H9 (cell line): Measurements from ENCODE around the gene BAG3. TPM values are rescaled to one million over a fixed set of nuclear protein-coding genes. Genes with fewer than 3 reads are reported as not detected.

Source experiments
- DNase-seq: peaks from one replicate; pipeline ENCODE4 v3.0.0-alpha.2; 2017
- H2AFZ ChIP-seq: one replicate; pipeline ENCODE4 v1.6.1; 2013; ENCODE audit warnings: mild to moderate bottlenecking, low read length, control low read depth, moderate library complexity
- H2AK5ac ChIP-seq: 2 replicates; pipeline ENCODE4 v1.6.1; 2013; ENCODE audit warnings: low read length, control low read depth, mixed read lengths; ENCODE audit not compliant: insufficient read length
- H2BK120ac ChIP-seq: one replicate; pipeline ENCODE4 v1.6.1; 2013; ENCODE audit warnings: low read depth, mild to moderate bottlenecking, low read length, control low read depth, inconsistent platforms; ENCODE audit not compliant: poor library complexity, severe bottlenecking
- H2BK12ac ChIP-seq: 2 replicates; pipeline ENCODE4 v1.6.1; 2013; ENCODE audit warnings: low read length, control low read depth, mixed read lengths, low read depth; ENCODE audit not compliant: insufficient read length
- H2BK15ac ChIP-seq: 2 replicates; pipeline ENCODE4 v1.6.1; 2013; ENCODE audit warnings: low read depth, low read length, control low read depth
- H2BK20ac ChIP-seq: one replicate; pipeline ENCODE4 v1.6.1; 2013; ENCODE audit warnings: low read depth, mild to moderate bottlenecking, low read length, control low read depth, inconsistent platforms; ENCODE audit not compliant: poor library complexity, severe bottlenecking
- H2BK5ac ChIP-seq: 2 replicates; pipeline ENCODE4 v1.6.1; 2013; ENCODE audit warnings: low read length, control low read depth, mixed read lengths; ENCODE audit not compliant: insufficient read length
- H3K14ac ChIP-seq: 2 replicates; pipeline ENCODE4 v1.6.1; 2013; ENCODE audit warnings: low read length, control low read depth; ENCODE audit not compliant: insufficient read depth
- H3K18ac ChIP-seq: 2 replicates; pipeline ENCODE4 v1.6.1; 2013; ENCODE audit warnings: low read depth, mild to moderate bottlenecking, mixed read lengths, low read length, control low read depth; ENCODE audit not compliant: insufficient read length
- H3K23ac ChIP-seq: 2 replicates; pipeline ENCODE4 v1.6.1; 2013; ENCODE audit warnings: low read length, control low read depth, mixed read lengths, low read depth; ENCODE audit not compliant: insufficient read length
- H3K23me2 ChIP-seq: 2 replicates; pipeline ENCODE4 v1.6.1; 2013; ENCODE audit warnings: low read depth, mild to moderate bottlenecking, mixed read lengths, low read length, control low read depth; ENCODE audit not compliant: insufficient read length, poor library complexity, severe bottlenecking
- H3K27ac ChIP-seq: 2 replicates; pipeline ENCODE4 v1.5.1; 2013; ENCODE audit warnings: low read length, control low read depth, mixed read lengths, low read depth; ENCODE audit not compliant: insufficient read length
- H3K27me3 ChIP-seq: 2 replicates; pipeline ENCODE4 v1.6.1; 2013; ENCODE audit warnings: low read length, control low read depth, inconsistent platforms; ENCODE audit not compliant: insufficient read depth
- H3K4ac ChIP-seq: 2 replicates; pipeline ENCODE4 v1.6.1; 2013; ENCODE audit warnings: low read depth, mild to moderate bottlenecking, control low read depth, inconsistent platforms, low read length, moderate library complexity
- H3K4me1 ChIP-seq: 2 replicates; pipeline ENCODE4 v1.6.1; 2013; ENCODE audit warnings: low read length, control low read depth, inconsistent platforms; ENCODE audit not compliant: insufficient read depth
- H3K4me2 ChIP-seq: 2 replicates; pipeline ENCODE4 v1.6.1; 2013; ENCODE audit warnings: low read length, control low read depth, mixed read lengths; ENCODE audit not compliant: insufficient read length, insufficient read depth
- H3K56ac ChIP-seq: 2 replicates; pipeline ENCODE4 v1.6.1; 2013; ENCODE audit warnings: low read depth, mild to moderate bottlenecking, mixed read lengths, low read length, control low read depth; ENCODE audit not compliant: insufficient read length
- H3K79me1 ChIP-seq: 2 replicates; pipeline ENCODE4 v1.6.1; 2013; ENCODE audit warnings: low read depth, mild to moderate bottlenecking, moderate library complexity, low read length, control low read depth, inconsistent platforms; ENCODE audit not compliant: insufficient read depth, poor library complexity, severe bottlenecking
- H3K79me2 ChIP-seq: 2 replicates; pipeline ENCODE4 v1.6.1; 2013; ENCODE audit warnings: low read length, control low read depth, inconsistent platforms; ENCODE audit not compliant: insufficient read depth
- H3K9ac ChIP-seq: 2 replicates; pipeline ENCODE4 v1.6.1; 2013; ENCODE audit warnings: low read length, control low read depth, mixed read lengths; ENCODE audit not compliant: insufficient read length; ENCODE audit errors: extremely low read depth
- H3K9me3 ChIP-seq: one replicate; pipeline ENCODE4 v1.6.1; 2013; ENCODE audit warnings: low read depth, low read length, inconsistent platforms; ENCODE audit not compliant: control insufficient read depth
- H3T11ph ChIP-seq: one replicate; pipeline ENCODE4 v1.6.1; 2013; ENCODE audit warnings: mild to moderate bottlenecking, low read length, control low read depth, inconsistent platforms
- H4K20me1 ChIP-seq: one replicate; pipeline ENCODE4 v1.6.1; 2013; ENCODE audit not compliant: control insufficient read depth, insufficient read length, insufficient read depth
- H4K5ac ChIP-seq: 2 replicates; pipeline ENCODE4 v1.6.1; 2013; ENCODE audit warnings: low read depth, mild to moderate bottlenecking, mixed read lengths, low read length, control low read depth; ENCODE audit not compliant: insufficient read length
- H4K8ac ChIP-seq: replicated peaks from 2 replicates; pipeline ENCODE4 v1.6.1; 2013; ENCODE audit warnings: low read length, control low read depth, mixed read lengths, low read depth; ENCODE audit not compliant: insufficient read length
- H4K91ac ChIP-seq: 2 replicates; pipeline ENCODE4 v1.6.1; 2013; ENCODE audit warnings: low read depth, mild to moderate bottlenecking, moderate library complexity, mixed read lengths, low read length, control low read depth; ENCODE audit not compliant: insufficient read length
- H3K27ac Mint-ChIP-seq, 3 experiments: 2 replicates in 2 of 3; 3 replicates in 1 of 3; pipeline ENCODE4 v1.8.0; 2020 to 2021; ENCODE audit warnings: mixed read lengths in 3 of 3, mild to moderate bottlenecking in 1 of 3, moderate library complexity in 1 of 3
- H3K27me3 Mint-ChIP-seq: 2 replicates; pipeline ENCODE4 v1.8.0; 2021; ENCODE audit warnings: low read depth, mild to moderate bottlenecking, moderate library complexity, mixed read lengths
- H3K36me3 Mint-ChIP-seq, 3 experiments: 2 replicates in 2 of 3; 3 replicates in 1 of 3; pipeline ENCODE4 v1.8.0; 2020 to 2021; ENCODE audit warnings: low read depth in 3 of 3, mixed read lengths in 3 of 3; ENCODE audit not compliant: insufficient read depth in 1 of 3
- H3K4me1 Mint-ChIP-seq, 2 experiments: 2 replicates each; pipeline ENCODE4 v1.8.0; 2020; ENCODE audit warnings: mixed read lengths in 2 of 2
- H3K4me3 Mint-ChIP-seq, 2 experiments: 2 replicates in 1 of 2; 3 replicates in 1 of 2; pipeline ENCODE4 v1.8.0; 2020 to 2021; ENCODE audit warnings: mild to moderate bottlenecking in 2 of 2, mixed read lengths in 2 of 2, moderate library complexity in 1 of 2
- H3K9me3 Mint-ChIP-seq, 2 experiments: 2 replicates in 1 of 2; 3 replicates in 1 of 2; pipeline ENCODE4 v1.8.0; 2020; ENCODE audit warnings: mild to moderate bottlenecking in 2 of 2, mixed read lengths in 2 of 2, moderate library complexity in 1 of 2
- CTCF ChIP-seq: fragments of 200-600 bp; sonication (generic); conservative IDR thresholded peaks from 3 replicates; pipeline ENCODE4 v1.8.0; 2021; ENCODE audit warnings: antibody characterized with exemption, mild to moderate bottlenecking
- WGBS: extraction: QIAGEN DNeasy Blood & Tissue Kit; methylation state at CpG from one replicate; pipeline ENCODE4 v1.1.7; 2013; ENCODE audit warnings: missing lambda C conversion rate, low lambda C conversion rate, mixed read lengths; ENCODE audit not compliant: insufficient read length; ENCODE audit errors: extremely low coverage; 5-methylcytosine and 5-hydroxymethylcytosine counted together
- total RNA-seq: library from RNA; stranded (reverse); gene quantifications from 2 replicates; pipeline ENCODE4 v1.2.1, GENCODE V29; 2021

BAG3 gene
- total RNA-seq, 1 experiment from 2014 or later: 11.4 TPM

DNA sequence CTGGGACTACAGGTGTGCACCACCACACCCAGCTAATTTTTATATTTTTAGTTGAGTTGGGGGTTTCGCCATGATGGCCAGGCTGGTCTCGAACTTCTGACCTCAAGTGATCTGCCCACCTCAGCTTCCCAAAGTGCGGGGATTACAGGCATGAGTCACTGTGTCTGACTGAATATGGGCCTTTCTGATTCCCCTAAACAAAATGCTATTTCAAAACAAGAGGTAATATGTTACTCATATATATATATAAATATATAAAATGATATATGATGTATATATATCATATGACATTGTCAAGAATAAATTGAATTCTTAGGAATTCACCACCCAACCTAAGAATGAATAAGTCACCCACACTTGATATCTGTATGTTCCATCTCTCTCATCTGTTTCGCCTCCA is 41.7 kb upstream of the BAG3 start:
- Histone ChIP-seq H4K5ac (no peak overlapping the region), H3K23ac (no peak overlapping the region), H2BK15ac (no peak overlapping the region), H4K91ac (no peak overlapping the region), H2BK5ac (no peak overlapping the region), H2BK12ac (no peak overlapping the region), H3K4me2 (no peak overlapping the region), H2AFZ (no peak overlapping the region), H2AK5ac (no peak overlapping the region), H4K8ac (no peak overlapping the region), H3K27ac (no peak overlapping the region), H3K9me3 (no peaks in the 10 kb centered on the region), H2BK120ac (no peak overlapping the region), H2BK20ac (no peak overlapping the region), H3T11ph (no peak overlapping the region), H3K4ac (no peak overlapping the region), H3K9ac (no peak overlapping the region), H4K20me1 (no peaks in the 10 kb centered on the region), H3K23me2 (no peaks in the 10 kb centered on the region), H3K4me1 (no peaks in the 10 kb centered on the region), H3K27me3 (no peaks in the 10 kb centered on the region), H3K79me2 (no peaks in the 10 kb centered on the region), H3K14ac (no peak overlapping the region), H3K79me1 (no peaks in the 10 kb centered on the region), H3K18ac (no peak overlapping the region), H3K56ac (no peak overlapping the region)
- Mint-ChIP-seq H3K27me3 (peaks cover 5% of the 10 kb centered on the region), H3K27ac (no peak overlapping the region), H3K9me3 (peaks cover 3 to 9% of the 10 kb centered on the region in 2 experiments), H3K4me1 (peaks cover 2 to 6% of the 10 kb centered on the region in 2 experiments), H3K4me3 (no peak overlapping the region), H3K36me3 (0 out of 7 replicates have a peak, but pooled peaks cover 0 to 3% (median 3%) of the 10 kb centered on the region in 3 experiments)
- no CpG with 5 or more reads among the region's 4 CpGs for WGBS
- no peak for DNase-seq
- no peak for TF ChIP-seq CTCF
